Renal cortex interstitium (tissue), 11 donors: ENCODE data around the gene MLPH. TPM values are rescaled to one million over a fixed set of nuclear protein-coding genes. Genes with fewer than 3 reads are reported as not detected.

ENCODE experiments used
- DNase-seq, 11 donors: peaks; one replicate each; pipeline ENCODE4 v3.0.0-alpha.2; 2013; ENCODE audit warnings: low read depth in 9 of 11, low spot score in 4 of 11; ENCODE audit errors: extremely low read depth in 1 of 11
- polyA plus RNA-seq, 3 donors: library from polyadenylated mRNA; unstranded; fragments of 120-200 nt; gene quantifications; one replicate each; pipeline ENCODE4 v1.2.1, GENCODE V29; 2013; ENCODE audit not compliant: insufficient read length in 3 of 3

MLPH gene
- polyA plus RNA-seq, 3 donors: 1.2 to 4.3 (median 2.2) TPM

- DNase-seq: no peak
Observed at GRCh38 chr2:237532160-237532559, 45.1 kb downstream of the MLPH start.

DNA sequence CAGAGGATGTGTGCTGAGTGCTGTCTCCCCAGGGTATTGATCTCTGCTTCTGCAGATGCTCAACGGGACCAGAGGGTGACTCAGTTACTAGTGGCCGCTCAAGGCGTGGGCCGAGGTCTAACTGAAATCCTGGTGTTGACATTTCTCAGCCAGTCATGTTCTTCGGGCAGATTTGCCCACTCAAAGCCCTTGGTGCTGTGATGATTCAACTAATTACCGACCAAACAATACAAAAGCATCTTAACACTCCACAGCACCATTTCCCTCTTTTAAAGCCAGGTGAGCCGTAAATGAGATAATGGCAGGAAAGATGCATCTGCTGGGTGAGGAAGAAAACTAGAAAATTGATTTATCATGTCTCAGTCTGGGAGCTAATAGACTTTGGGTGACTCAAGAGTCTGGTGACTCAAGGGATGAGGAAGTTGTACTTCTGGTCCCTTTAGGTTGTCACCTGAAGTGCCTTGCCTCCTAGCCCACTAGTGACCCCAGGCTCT, 46.7 kb downstream of the MLPH start:
- DNase-seq: no peak

DNA sequence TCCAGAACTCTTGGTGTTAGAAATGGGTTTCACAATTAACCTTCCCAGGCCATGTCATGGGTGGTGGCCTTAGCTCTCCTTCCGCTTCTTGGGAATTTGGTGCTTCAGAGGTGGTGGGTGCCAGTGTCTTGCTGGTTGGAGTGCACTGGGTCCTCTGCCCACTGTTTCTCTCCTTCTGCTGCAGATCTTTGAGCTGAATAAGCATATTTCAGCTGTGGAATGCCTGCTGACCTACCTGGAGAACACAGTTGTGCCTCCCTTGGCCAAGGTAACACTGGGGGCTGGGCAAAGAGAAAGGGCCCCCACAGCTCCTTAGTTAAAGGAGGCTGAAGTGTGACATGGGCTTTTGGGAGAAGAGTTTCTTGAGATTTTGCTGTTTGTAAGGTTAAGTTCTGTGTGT, 47.3 kb downstream of the MLPH start:
- no peak for DNase-seq

DNA sequence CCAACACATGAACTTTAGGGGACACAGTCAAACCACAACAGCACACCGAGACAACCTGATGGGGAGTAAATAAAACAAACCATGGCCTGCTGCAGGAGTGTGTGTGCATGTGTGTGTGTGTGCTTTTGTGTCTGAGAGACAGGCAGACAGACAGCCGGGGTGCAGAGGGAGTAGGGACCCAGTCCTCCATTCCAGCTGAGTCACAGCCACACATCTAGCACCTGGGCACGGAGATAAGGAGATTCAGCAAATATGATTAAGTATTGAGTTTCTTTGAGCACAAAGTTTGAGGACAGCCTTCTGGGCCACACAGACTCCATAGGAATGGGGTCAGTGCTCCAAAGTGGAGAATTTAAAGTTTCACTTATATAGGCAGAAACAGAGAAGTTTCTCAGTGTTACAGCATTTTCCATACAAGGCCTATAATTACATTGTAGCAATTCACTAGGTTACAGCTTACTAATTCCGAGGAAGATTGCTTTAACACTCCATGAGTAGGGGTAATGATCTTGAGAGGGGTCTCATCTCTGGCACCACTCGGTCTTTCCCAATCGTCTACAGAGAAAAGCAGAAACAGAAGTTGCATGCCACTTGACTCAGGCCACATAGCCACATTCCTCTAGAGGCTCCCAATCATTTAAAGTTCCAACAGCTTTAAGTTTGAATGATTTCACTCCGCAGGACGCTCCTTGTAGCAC, 48.5 kb downstream of the MLPH start:
- DNase-seq: no peak

- no peak for DNase-seq
Observed at GRCh38 chr2:237536083-237536415, 49.0 kb downstream of the MLPH start.

GRCh38 chr2:237536617-237537016, 49.6 kb downstream of the MLPH start:
- DNase-seq: no peak

- no peak for DNase-seq
Observed at GRCh38 chr2:237538001-237538720, 51.1 kb downstream of the MLPH start.

DNA sequence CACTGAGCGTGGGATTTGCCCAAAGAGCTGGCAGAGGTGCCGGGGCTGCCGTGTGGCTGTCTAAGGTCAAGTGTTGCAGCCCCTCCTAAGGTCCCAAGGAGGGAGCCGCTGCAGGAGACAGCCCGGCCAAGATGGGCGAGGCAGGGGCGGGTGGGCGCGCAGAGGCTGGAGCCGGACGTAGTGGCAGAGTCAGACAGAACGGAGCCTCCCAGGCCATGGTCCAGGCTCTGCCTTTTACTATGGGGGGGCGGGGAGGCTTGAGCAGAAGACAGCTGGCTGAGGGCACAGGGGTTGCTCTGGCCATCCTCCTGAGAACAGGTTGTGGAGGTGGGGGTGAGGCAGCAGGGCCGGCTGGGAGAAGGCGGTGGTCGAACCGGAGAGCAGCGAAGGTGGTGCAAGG, 51.9 kb downstream of the MLPH start:
- no peak for DNase-seq

DNA sequence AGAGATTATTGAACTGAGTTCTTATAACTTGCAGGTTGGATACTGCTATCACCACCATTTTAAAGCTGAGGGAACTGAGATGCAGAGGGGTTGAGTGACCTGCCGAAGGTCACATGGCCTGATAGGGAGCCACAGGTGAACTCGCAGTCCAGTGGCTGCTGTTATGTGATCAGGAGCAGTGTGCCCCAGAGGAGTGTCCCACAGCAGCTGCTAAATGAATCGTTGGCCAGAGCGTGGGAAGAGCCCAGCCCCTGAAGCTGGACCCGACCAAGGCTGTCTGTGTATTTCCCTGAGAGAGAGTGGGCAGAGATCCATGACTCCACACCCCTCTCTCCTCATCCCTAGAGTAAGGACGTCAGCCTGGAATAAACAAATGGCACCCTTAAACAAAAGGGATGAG, 52.6 kb downstream of the MLPH start:
- no peak for DNase-seq

DNA sequence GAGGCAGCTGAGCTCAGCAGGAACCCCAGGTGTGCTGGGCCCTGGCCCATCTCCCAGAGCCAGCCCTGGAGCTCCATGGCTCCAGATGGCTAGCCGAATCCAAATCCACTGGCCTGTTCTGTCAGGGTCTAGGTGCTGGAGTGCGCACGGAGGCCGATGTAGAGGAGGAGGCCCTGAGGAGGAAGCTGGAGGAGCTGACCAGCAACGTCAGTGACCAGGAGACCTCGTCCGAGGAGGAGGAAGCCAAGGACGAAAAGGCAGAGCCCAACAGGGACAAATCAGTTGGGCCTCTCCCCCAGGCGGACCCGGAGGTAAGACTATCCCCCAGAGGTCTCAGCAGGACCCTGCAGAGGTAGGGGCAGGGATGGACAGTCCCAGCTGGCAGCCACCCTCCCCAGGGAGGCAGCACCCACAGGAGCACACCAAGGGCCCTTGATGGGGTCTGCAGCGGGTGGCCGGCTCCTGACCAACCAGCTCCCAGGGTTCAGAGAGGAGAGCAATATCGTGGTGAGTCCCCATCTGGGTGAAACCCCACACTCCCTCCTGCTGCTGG, 53.2 kb downstream of the MLPH start:
- DNase-seq: no peak

GRCh38 chr2:237540823-237541222, 53.8 kb downstream of the MLPH start:
- no peak for DNase-seq

DNA sequence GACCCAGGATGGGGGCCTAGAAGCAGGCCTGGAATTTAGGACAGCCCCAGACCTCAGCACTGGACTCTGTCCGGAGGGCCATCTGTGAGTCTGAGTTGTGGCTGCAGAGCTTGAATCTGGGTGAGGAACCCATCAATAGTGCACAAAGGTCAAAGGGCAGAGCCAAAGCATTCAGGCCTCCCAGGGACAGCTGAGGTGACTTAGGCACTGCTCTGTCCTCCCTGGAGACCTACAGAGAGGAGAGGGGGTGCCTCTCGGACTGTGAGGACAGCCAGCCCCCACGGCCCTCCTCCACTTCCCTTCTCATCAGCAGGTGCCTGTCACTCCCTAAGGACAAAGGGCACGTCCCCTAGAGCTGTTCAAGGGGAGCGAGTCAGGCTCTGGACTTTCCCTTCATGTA, 54.2 kb downstream of the MLPH start:
- DNase-seq: no peak

DNA sequence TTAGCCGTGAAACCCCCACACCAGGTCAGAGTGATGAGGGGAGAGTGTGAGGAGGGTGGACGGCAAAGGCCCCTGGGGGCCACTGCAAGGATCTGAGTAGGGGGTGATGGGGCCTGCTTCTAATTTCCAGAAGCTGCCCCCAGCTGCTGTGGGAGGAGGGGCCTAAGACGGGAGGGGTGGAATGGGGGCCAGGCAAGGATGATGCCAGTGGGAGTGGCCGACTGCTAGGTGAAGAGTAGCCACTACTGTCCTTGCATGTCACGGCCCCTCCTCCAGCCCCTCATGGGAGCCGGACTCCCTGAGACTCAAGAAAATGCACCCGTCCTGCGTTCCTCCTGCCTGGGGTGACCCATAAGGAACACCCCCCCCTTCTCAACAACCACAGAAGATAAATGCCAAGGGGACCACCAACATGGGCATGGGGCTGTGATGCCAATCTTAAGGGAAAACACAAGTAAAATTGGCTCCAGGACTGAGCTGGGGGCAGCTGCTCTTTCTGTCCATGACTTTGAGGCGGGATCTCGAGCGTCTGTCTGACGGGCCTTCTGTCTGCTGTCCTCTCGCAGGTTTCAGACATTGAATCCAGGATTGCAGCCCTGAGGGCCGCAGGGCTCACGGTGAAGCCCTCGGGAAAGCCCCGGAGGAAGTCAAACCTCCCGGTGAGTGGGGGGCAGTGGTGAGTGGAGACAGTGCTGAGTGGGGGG, 55.1 kb downstream of the MLPH start:
- no peak for DNase-seq

- DNase-seq: no peak
Observed at GRCh38 chr2:237546040-237546875, 59.2 kb downstream of the MLPH start.

DNA sequence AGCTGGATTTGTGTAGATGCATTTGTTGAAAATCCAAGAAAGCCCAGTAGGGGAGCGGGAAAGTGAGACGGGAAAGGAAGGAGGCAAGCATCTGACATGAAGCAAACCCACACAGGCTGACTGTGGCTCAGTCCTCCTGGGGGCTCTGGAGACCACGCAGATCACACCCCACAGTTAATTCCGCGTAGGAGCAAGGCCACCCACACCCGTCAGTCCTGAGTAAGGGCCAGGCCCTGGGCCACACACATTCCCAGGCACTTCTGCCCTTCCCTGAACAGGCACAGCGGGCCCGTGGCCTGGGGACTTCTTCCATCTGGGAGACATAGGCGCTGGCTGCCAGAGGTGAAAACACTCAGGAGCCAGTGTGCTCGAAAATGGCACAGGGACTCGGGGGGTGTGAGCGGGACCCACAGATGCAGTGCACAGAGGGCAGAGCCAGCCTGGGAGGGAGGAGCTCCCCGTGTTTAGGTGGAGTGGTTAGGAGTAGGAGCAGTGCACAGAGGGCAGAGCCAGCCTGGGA, 59.9 kb downstream of the MLPH start:
- DNase-seq: no peak

GRCh38 chr2:237547841-237548416, 60.9 kb downstream of the MLPH start:
- DNase-seq: no peak

DNA sequence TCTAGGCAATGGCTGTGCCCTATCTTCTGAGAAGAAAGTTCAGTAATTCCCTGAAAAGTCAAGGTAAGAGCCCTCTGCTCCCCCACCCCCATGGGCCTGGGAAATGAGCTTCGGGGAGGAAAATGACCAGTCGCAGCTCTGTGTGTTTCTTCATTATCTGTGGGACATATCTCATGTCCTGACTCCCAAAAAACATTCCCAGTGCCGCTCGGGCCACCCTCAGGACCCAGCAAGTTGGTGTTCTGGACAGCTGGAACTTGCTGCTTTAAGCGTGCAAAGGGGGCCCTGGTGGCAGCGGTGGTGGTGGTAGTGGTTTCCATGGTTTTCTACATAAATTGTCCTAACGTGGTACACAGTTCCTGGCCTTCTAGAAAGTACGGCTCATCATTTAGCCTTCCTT, 62.2 kb downstream of the MLPH start:
- DNase-seq: no peak

GRCh38 chr2:237549643-237550415, 62.8 kb downstream of the MLPH start:
- DNase-seq: no peak
